Gastrocnemius medialis (tissue), 4 donors: ENCODE results near the gene CUTC. TPM values are rescaled to one million over a fixed set of nuclear protein-coding genes. Genes with fewer than 3 reads are reported as not detected.

Source experiments
- ATAC-seq, 2 donors: fragments of 150-250 bp; one replicate each; pipeline ENCODE4 v1.9.1; 2016
- DNase-seq, 2 donors: peaks; one replicate each; pipeline ENCODE4 v3.0.0-alpha.2; 2019
- H3K27ac ChIP-seq, 4 donors: fragments of 200-600 bp; sonication (generic); 1 replicate in 1 of 4; 2 replicates in 3 of 4; pipeline ENCODE4 v1.5.1; 2016 to 2018; ENCODE audit warnings: mild to moderate bottlenecking in 2 of 4, moderate library complexity in 1 of 4
- H3K27me3 ChIP-seq, 3 donors: fragments of 200-600 bp; sonication (generic) in 2 of 3; 1 replicate in 1 of 3; 2 replicates in 2 of 3; pipeline versions ENCODE4 v1.5.1 to v1.6.0; 2016 to 2019; ENCODE audit warnings: mild to moderate bottlenecking in 1 of 3, moderate library complexity in 1 of 3
- H3K36me3 ChIP-seq, 2 donors: fragments of 200-600 bp; sonication (generic) in 1 of 2; one replicate each; pipeline ENCODE4 v1.5.1; 2017 to 2018
- H3K4me1 ChIP-seq, 2 donors: fragments of 200-600 bp; sonication (generic) in 1 of 2; one replicate each; pipeline ENCODE4 v1.5.1; 2016 to 2017; ENCODE audit warnings: mild to moderate bottlenecking in 2 of 2
- H3K4me3 ChIP-seq, 4 donors: fragments of 200-600 bp; sonication (generic) in 3 of 4; 1 replicate in 1 of 4; 2 replicates in 3 of 4; pipeline ENCODE4 v1.5.1; 2016 to 2019; ENCODE audit warnings: mild to moderate bottlenecking in 2 of 4
- H3K9me3 ChIP-seq, 3 donors: fragments of 200-600 bp; sonication (generic) in 2 of 3; 1 replicate in 1 of 3; 2 replicates in 2 of 3; pipeline ENCODE4 v1.5.1; 2016 to 2019
- POLR2A ChIP-seq, 2 donors: fragments of 450-650 bp; IDR thresholded peaks; one replicate each; pipeline ENCODE4 v1.6.1; 2017; ENCODE audit warnings: antibody characterized with exemption in 2 of 2, mild to moderate bottlenecking in 2 of 2, moderate library complexity in 2 of 2
- in situ Hi-C, 4 donors: fragments of 200-750 bp; cut with MboI; loops; one replicate each; pipeline versions ENCODE4 v1.15.0 to v1.8.0; 2017; ENCODE audit warnings: low sequenced_read_pairs in 4 of 4
- intact Hi-C: fragments of 100-400 bp; cut with DNase I; formaldehyde crosslinking; loops from one replicate; pipeline ENCODE4 v1.15.1; 2023; ENCODE audit warnings: low total_unique reads
- total RNA-seq, 4 donors: library from RNA; depleted of rRNA; stranded (reverse); fragments of >200 nt; gene quantifications; one replicate each; pipeline versions ENCODE4 v1.1.0 to v1.2.3, GENCODE V29; 2016
- TF ChIP-seq, protein P1 (sequence below), 5 experiments: fragments of 450-650 bp in 3 of 5; fragments of 200-600 bp in 2 of 5; sonication (generic) in 2 of 5; IDR thresholded peaks in 4 of 5; conservative IDR thresholded peaks in 1 of 5; 1 replicate in 4 of 5; 2 replicates in 1 of 5; pipeline ENCODE4 v1.5.1; 2016 to 2019; ENCODE audit warnings: antibody characterized with exemption in 5 of 5, mild to moderate bottlenecking in 3 of 5, moderate library complexity in 3 of 5

CUTC gene
- total RNA-seq, 4 donors from 2014 or later = 85.2 to 172 (median 126) TPM

DNA sequence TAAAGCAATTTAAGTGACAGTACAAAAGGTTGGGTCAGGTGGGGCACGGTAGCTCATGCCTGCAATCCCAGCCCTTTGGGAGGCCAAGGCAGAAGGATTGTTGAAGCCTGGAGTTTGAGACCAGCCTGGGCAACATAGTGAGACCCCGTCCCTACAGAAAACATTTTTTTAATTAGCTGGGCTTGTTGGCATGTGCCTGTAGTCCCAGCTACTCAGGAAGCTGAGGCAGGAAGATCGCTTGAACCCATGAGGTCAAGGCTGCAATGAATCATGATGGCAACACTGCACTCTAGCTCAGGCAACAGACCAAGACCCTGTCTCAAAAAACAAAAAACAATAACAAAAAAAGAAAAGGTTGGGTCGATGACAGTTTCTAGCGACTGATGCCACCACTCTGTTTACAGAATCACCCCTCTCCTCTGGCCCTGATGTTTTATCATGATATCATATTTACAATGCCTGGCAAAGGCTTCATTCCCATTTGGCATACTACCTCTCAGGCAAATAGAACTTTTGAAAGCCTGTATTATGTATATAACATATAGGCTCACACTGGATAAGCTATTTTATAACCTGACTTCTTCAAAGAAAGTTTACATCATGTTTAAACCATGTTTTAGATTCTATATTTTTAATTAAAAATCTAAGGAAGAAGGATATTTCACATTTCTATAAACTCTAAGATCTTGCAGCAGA is 49.8 kb downstream of the CUTC start:
- Histone ChIP-seq H3K4me1 (peaks cover 6 to 9% of the 10 kb centered on the region in 2 donors), H3K27ac (no peak overlapping the region), H3K9me3 (no peaks in the 10 kb centered on the region), H3K36me3 (no peaks in the 10 kb centered on the region), H3K27me3 (no peaks in the 10 kb centered on the region), H3K4me3 (no peak overlapping the region)
- TF ChIP-seq, protein P1, sequence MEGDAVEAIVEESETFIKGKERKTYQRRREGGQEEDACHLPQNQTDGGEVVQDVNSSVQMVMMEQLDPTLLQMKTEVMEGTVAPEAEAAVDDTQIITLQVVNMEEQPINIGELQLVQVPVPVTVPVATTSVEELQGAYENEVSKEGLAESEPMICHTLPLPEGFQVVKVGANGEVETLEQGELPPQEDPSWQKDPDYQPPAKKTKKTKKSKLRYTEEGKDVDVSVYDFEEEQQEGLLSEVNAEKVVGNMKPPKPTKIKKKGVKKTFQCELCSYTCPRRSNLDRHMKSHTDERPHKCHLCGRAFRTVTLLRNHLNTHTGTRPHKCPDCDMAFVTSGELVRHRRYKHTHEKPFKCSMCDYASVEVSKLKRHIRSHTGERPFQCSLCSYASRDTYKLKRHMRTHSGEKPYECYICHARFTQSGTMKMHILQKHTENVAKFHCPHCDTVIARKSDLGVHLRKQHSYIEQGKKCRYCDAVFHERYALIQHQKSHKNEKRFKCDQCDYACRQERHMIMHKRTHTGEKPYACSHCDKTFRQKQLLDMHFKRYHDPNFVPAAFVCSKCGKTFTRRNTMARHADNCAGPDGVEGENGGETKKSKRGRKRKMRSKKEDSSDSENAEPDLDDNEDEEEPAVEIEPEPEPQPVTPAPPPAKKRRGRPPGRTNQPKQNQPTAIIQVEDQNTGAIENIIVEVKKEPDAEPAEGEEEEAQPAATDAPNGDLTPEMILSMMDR (IDR thresholded peaks at IDR 0.05 in 4 of 5, conservative IDR thresholded peaks at IDR 0.05 in 1 of 5) = no peak
- no peak for TF ChIP-seq POLR2A (IDR thresholded peaks at IDR 0.05)
- in situ Hi-C loops (no loop called here), intact Hi-C loops (no loop called here)
- no peak for ATAC-seq
- DNase-seq = no peak

DNA sequence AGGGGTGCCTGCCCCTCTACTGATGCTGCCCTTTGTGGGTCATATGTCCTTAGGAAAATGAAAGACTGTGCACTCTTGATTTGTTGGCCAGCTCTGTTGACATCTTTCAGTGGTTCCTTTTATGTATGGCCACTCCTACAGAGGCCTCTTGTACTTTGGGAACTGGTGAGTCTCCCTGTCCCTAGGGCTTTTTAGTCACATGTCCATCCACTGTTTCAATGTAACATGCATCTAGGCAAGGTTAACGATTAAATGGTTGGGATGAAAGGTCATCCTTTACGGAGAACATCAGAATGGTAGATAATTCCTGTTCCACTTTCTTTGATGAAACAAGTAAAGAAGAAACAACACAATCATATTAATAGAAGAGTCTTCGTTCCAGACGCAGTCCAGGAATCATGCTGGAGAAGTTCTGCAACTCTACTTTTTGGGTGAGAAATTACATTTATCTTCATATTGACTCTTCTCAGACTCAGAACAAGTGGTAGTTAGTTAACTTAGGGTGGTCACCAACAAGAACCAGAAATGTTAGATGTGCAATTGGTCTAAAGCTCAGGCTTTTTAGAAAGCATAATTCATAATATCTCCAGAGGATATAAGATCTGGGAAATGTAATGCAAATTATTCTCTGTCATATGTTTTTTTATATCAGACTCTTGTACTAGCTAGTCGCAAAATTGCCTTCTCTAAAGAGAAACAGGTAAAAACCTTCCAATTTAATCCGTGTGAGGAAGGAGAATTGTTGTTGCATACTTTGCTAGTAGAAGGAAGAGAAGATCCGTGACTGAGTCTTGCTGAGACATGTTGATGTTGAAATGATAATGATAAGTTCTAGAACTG is 50.6 kb downstream of the CUTC start, which contains the start of gene ABCC2:
ABCC2 (plus strand) TSS at position 194 of the 840 bp plus-strand sequence; CDS start at position 399, 205 bp downstream.
- TF ChIP-seq POLR2A (IDR thresholded peaks at IDR 0.05) = no peak
- in situ Hi-C loops = no loop called here
- ATAC-seq (no peak), DNase-seq (no peak)
- Histone ChIP-seq H3K9me3 (no peaks in the 10 kb centered on the region), H3K36me3 (no peaks in the 10 kb centered on the region), H3K4me3 (no peak within 1 kb of the TSS), H3K27ac (no peak within 1 kb of the TSS), H3K4me1 (peaks cover 6 to 11% of the 10 kb centered on the region in 2 donors), H3K27me3 (no peaks in the 10 kb centered on the region)
- intact Hi-C loops = no loop called here

DNA sequence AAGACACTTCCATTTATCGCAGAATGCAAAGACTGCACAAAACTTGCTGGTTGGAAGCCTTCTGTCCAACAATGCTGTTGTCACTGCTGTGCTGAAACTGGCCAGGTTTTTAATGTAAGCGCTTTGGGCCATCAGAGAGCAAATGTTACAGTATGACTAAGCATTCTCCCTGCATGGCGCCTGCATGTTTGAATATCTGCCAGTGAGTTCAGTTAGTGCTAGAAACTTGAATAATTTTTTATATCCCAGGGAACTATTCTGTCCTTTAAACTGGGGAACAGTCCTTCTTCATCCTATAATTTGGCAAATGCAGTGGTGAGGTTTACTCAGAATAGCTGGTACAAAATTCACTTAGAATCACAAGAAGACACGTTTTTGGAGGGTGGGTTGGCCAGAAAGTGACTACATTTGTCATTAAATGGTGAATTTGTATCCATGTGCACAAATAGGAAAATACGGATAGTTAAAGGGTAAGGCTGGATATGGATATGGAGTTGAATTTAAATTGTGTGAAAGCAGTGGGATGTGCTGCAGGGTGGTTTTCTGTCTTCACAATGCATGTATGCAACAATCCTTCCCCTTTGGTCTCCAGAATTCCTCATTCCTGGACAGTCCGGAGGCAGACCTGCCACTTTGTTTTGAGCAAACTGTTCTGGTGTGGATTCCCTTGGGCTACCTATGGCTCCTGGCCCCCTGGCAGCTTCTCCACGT is 52.1 kb downstream of the CUTC start:
- ATAC-seq = peak; percentile 32 to 42
- in situ Hi-C loops = no loop called here

DNA sequence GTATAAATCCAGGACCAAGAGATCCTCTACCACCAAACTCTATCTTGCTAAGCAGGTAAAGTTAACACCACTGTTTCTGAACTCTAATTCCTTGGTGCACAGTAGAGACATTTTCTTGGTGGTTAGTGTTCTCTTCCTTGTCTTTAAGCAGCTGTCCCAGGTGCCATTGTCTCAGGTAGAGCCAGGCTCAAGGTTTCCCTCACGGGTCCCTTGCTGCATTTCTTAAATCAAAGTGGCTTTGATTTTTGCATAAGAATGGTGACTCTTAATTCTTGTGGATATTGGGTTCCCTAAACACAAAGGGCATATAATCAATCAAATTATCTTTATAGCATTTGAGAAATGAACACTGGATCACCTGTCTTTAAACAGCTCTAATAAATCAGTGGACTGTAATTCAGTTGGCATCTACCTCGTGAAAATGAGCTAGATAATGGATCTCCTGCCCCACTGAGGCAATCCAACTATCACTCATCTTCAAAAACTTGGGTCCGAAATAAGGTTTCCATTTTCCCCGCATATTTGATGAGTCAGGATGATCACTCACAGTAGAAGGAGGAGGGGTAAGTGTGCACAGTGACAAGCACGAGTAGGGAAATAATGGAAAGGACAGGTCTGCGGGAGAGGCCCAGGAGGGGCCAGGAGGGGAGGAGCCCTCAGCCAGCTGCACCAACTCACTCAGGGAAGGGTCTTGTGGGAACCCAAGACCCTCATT is 52.9 kb downstream of the CUTC start:
- no peaks in the 10 kb centered on the region for H3K9me3 ChIP-seq
- in situ Hi-C loops (no loop called here), intact Hi-C loops (no loop called here)
- DNase-seq (no peak), ATAC-seq (no peak)
- TF ChIP-seq, protein P1 (IDR thresholded peaks at IDR 0.05 in 4 of 5, conservative IDR thresholded peaks at IDR 0.05 in 1 of 5) = no peak
- no peak for TF ChIP-seq POLR2A (IDR thresholded peaks at IDR 0.05)
- H3K36me3 ChIP-seq = no peaks in the 10 kb centered on the region
- no peak overlapping the region for H3K27ac ChIP-seq
- H3K4me3 ChIP-seq = no peak overlapping the region
- no peaks in the 10 kb centered on the region for H3K27me3 ChIP-seq
- H3K4me1 ChIP-seq = peaks cover 13 to 21% of the 10 kb centered on the region in 2 donors

More for the DNA sequence above, 52.1 kb downstream of the CUTC start:
- Histone ChIP-seq H3K9me3 (no peaks in the 10 kb centered on the region), H3K4me3 (no peak overlapping the region), H3K4me1 (peaks cover 15 to 26% of the 10 kb centered on the region in 2 donors), H3K27me3 (no peaks in the 10 kb centered on the region), H3K27ac (no peak overlapping the region), H3K36me3 (no peaks in the 10 kb centered on the region)
- DNase-seq = no peak
- intact Hi-C loops = no loop called here
- TF ChIP-seq, protein P1 (IDR thresholded peaks at IDR 0.05 in 4 of 5, conservative IDR thresholded peaks at IDR 0.05 in 1 of 5) = no peak
- TF ChIP-seq POLR2A (IDR thresholded peaks at IDR 0.05) = no peak
